ENCODE measurements around the gene GPR158. TPM values are rescaled to one million over a fixed set of nuclear protein-coding genes. Genes with fewer than 3 reads are reported as not detected.

GPR158 gene
- total and polyA plus RNA-seq, 2 of the 8 experiments (the other 6 are each of a cell fraction or from before 2014, with no cell fraction given), result 0.14 to 0.78 TPM

DNA sequence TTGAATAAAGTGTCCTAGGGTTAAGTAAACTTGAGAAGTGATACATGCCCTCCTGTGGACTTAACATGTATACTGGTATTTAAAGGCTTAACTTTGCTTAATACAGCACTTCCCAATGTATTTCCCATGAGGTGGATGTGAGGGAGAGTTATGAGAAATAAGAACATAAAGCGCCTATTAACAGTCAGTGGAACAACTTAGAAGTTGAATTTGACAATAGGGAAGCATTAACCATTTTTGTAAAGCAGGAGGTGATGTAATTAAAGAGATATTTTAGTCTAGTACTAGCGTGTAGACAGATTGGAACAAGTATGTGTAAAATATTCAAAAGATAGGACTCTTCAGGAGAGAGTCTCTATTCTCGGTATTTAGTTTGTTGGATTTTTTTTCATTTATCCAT lies 322.4 kb downstream of the GPR158 start (continued):
- TF ChIP-seq PHF8 (conservative IDR thresholded peaks at IDR 0.05; ENCODE audit: low read depth, low read length) (no peak), RAD21 (IDR thresholded peaks at IDR 0.05 in 1 of 2, conservative IDR thresholded peaks at IDR 0.05 in 1 of 2; ENCODE audit: low read depth in 2 of 2, low read length in 2 of 2) (no peak)
